RCC 7860 (cell line): ENCODE data around the gene SLC5A10.

ENCODE experiments used
- DNase-seq: peaks from one replicate; pipeline ENCODE4 v3.0.0-alpha.2; 2015; ENCODE audit warnings: low spot score
- FAIRE-seq: peaks from 2 replicates; lab custom pipeline; 2012; peaks lifted over from hg19 to GRCh38; lab: Jason Lieb, UNC

Gene SLC5A10

GRCh38 chr17:19000531-19001325, 48.8 kb downstream of the SLC5A10 start:
- no peak for FAIRE-seq
- peak; percentile 7 for DNase-seq

DNA sequence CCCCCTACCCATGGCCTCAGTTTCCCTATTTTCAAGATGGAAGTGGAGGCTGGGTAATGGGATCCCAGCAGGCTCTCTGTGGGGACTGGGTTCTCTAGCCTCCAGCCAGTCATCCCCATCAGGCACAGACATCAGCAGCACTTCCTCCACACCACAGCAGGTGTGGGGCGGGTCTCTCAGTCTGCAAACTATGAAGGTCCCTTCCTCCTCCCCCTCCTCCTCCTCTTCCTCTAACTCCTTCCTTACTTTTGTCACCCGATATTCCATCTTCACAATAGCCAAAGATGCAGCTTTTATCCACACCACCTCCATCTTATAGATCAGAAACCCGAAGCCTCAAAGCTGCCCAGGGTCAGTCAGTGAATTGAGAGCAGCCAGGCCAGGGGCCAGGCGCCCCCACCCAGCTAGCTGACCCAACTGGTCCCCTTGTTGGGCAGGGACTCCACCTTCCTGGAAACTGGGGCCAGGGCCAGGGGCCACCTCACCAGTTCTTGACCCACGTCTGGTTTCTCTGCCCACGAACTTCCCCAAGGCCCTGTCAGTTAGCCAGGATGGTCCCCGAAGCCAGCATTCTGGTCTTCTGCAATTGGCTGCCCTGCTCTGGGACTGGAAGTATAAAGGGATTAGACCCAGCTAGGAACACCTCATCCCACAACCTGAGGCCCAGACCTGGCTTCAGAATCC, 50.1 kb downstream of the SLC5A10 start:
- FAIRE-seq (no peak), DNase-seq (no peak)

DNA sequence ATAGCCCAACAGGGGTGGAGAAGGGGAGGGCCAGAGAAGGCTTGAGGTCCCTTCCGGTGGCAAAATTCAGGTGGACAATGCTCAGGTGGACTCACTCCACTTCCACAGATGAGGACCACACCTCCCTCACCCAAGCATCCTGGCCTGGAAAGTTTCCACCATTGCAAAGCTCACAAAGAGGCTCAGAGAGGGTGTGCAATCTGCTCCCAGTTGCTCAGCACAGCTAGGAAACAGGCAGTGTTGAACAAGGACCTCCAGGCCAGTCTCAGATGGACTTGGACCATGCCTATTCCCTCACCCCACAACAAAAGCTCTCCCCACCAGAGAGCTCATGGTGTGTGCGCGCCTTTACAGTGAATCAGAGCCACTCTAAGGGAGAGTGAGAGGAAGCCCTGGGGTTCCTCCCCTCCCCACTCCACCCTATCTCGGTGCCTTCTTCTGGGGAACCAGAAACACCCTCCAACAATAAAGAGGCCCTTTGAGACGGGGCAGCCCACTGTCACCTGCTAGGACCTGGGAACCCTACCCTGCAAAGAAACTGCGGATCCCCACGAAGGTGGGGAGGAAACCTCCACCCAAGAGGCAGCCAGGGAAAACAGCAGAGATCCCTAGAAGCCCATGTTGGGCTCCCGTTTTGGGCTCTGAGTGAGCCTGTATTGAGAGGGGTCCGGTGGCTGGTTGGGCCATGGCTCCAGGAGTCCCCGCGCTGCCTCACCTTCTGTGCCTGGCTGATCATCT, 51.0 kb downstream of the SLC5A10 start:
- DNase-seq (no peak), FAIRE-seq (no peak)

GRCh38 chr17:19003543-19004420, 51.8 kb downstream of the SLC5A10 start:
- DNase-seq = no peak
- FAIRE-seq = no peak

DNA sequence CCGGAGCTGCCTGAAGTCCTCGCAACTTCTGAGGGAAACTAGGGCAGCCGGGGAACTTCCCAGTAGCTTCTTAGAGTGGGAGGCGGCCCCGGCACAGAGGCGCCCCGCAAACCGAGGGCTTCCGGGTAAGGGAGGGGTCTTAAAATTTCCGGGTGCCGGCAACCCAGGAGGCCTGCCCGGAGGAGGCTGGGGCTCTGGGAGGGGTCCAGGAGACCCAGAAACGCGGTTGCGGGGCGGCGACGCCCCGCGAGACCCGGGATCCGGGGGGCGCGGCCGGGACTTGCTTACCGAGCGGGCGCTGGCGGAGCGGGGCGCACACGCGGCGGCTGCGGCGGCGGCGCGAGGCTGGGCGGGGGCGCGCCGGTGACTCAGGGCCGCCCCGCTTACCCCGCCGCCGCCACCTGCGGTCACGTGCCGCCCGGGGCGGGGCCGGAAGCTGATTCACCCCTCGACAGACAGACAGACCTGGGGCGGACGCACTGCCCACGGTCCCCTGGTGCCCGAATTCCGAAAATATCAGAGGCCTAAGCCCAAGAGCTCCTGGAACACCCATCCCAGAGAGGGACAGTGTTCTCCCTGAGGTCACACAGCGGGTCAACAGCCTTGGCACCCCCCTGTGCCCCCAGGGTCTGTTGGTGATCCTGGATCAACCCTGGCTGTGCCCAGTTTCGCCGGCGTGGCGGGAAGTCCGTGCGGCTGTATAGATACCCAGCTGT, 52.6 kb downstream of the SLC5A10 start, which contains the start of gene FAM83G:
TSS of gene FAM83G (minus strand) at position 344 of the 716 bp plus-strand sequence. CDS start 723 bp downstream, outside the sequence.
- DNase-seq = no peak
- FAIRE-seq = no peak

GRCh38 chr17:19005137-19005773, 53.3 kb downstream of the SLC5A10 start:
- DNase-seq (no peak), FAIRE-seq (no peak)

DNA sequence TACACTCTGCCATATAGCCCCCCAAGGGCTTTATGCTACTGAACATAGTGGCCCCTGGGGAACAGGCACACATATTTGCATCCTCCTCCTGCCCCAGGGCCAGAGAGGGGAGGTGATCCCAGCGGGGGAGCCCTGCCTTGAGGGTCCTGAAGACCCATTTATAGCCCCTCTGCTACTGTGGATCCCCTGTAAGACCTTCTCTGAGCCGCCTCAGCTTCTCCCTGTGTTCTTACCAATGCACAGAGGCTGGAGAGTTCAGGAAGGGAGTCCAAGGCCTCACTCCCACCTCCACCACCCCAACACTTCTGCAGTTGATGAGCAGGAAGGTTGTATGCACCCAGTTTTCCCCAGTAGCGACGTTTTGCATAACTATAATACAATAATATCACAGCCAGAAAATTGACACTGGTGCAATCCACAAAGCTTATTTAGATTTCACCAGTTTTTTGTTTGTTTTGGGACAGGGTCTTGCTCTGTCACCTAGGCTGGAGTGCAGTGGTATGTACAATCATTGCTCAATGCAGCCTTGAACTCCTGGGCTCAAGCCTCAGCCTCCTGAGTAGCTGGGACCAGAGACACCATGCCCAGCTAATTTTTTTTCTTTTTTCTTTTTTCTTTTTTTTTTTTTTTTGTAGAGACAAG, 53.9 kb downstream of the SLC5A10 start:
- FAIRE-seq = no peak
- no peak for DNase-seq

- DNase-seq = no peak
- no peak for FAIRE-seq
Observed at GRCh38 chr17:19006698-19007097, 54.7 kb downstream of the SLC5A10 start.

- no peak for DNase-seq
- FAIRE-seq = no peak
Observed at GRCh38 chr17:19009970-19010369, 58.0 kb downstream of the SLC5A10 start.

- no peak for FAIRE-seq
Observed at GRCh38 chr17:19010729-19011505, 59.0 kb downstream of the SLC5A10 start.

DNA sequence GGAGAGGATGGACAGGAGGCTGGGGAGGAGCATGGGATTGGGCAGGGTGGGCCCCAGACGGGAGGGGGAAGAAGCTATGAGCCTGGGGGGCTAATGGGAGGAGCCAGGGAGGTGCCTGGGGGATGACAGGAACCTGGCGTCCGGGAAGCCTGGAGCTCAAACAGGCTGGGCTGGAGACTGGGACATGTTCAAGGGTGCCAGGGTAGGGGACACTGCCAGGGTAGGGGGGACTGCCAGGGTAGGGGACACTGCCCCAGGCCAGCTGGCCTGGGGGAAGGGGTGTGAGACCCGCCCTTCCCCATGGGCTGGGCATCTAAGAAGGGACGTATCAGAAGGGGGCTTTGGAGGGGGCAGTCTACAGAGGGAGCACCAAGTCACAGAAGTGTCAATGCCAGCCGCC, 59.6 kb downstream of the SLC5A10 start:
- no peak for DNase-seq
- FAIRE-seq = no peak

More at GRCh38 chr17:19010729-19011505, 59.0 kb downstream of the SLC5A10 start:
- no peak for DNase-seq

DNA sequence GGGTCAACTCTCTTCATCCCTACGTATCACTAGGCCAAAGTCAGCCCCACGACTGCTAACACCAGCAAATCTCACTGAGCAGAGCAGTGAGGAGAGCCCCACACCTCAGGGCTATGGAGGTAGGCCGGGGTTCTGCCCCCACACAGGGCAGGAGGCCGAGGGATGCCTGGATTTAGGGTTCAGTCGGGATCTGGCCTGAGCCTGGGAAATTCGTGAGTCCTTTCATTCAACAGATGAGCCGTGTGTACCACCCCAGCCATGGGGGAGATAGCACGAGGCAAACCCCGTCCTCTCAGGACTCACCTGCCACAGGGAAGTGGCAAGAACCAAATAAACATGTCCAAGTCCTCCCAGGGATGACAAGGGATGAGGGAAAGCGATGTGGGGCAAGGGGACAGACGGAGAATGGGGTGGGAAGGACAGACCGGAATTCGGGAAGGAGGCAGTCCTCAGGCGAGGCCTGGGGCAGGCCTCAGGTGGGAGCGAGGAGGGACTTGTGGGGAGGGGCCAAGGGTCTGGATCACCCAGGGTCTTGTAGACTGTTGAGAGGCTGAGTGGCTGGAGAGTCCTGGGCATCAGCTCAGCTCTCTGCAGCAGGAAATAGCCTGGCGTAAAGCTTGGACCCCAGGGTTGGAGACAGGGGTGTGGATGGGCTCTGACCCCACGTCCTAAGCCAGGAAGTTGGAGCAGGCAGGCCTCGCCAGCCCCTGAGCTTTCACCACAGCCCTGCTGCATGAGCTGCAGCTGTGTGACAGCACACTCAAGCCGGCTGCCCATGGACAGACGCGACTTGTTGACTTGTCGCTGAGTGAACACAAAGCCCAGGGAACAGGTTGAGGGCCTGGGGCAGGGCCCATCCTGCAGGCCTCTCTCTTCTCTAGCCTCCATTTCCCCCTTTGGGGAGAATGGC, 60.5 kb downstream of the SLC5A10 start:
- DNase-seq (no peak), FAIRE-seq (no peak)

- FAIRE-seq = no peak
- DNase-seq = no peak
Observed at GRCh38 chr17:19013226-19013625, 61.3 kb downstream of the SLC5A10 start.

DNA sequence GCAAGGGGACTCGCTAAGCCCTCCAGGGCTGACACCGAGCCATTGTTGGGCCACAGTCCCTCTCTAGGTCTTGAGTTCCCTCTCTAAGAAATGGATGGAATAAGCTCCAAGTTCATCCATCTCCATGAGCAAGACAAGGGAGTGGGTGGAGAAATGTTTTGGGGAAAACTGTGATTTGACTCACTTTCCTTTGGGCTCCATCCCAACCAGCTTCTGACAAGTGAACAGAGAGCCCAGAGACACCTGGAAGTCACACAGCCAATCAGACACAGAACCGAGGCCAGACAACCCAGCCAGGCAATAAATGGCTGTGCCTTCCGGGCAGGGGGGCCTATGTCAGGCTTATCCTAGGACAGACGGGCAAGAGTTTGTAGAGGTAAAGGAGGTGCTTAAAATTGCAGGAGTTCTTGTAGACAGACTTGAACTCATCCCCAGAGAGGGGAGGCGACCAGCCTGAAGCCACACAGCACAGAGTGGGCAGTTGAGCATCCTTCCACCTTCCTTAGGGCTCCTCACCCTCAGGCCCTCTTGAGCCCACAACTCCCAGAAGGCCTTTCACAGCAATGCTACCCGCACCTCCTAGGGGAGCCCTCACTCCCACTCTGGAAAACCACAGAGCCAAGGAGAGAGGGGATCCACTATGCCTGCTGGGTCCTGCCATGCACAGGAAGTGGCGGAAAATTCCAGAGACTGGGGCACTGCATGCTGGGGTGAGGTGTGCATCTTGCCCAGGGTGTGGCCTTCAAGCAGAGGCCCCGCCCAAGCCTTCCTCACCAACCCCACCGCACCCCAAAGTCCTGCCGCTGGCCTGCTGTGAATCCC, 62.1 kb downstream of the SLC5A10 start:
- DNase-seq (no peak), FAIRE-seq (no peak)

- no peak for DNase-seq
- no peak for FAIRE-seq
Observed at GRCh38 chr17:19014628-19015215, 62.8 kb downstream of the SLC5A10 start.

DNA sequence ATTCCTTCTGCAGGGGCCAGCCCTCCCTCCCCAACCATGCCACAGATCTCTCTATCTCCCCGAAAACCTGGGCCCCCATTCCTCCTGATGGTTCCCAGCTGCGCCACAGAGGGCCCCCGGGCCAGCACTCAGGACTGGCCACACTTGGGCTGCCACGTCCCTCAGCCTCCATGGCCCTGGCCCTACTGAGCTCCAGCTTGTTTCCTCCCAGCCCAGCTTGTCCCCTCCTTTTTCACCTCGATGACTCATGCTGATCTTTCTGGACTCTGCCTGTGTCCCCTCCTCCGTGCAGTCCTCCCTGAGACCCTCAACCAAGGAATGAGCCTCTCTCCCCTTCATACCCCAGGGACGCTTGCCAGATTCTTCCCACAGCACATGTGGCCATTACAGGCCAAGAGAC, 63.5 kb downstream of the SLC5A10 start:
- no peak for DNase-seq
- FAIRE-seq = no peak
